ENCODE results near the gene PCGF3. TPM values are rescaled to one million over a fixed set of nuclear protein-coding genes. Genes with fewer than 3 reads are reported as not detected.

Gene PCGF3
- total and polyA plus RNA-seq, 9 of the 15 experiments (the other 6 are each of a cell fraction or from before 2014, with no cell fraction given), result 2.6 to 46.1 (median 20.3) TPM

GRCh38 chr4:763191-763810, 57.7 kb downstream of the PCGF3 start:
- Histone ChIP-seq H3K36me3 (ENCODE audit: control insufficient read depth, insufficient read depth, low read length) (peaks cover 79% of the 10 kb centered on the region; the same call in 2 of the 3 replicates), H3K9me3 (replicated peaks; ENCODE audit: control insufficient read depth, insufficient read depth, low read depth, low read length) (peaks cover 13% of the 10 kb centered on the region), H3K4me2 (ENCODE audit: insufficient read depth, low read length) (no peak overlapping the region), H3K4me1 (replicated peaks in 1 of 2; ENCODE audit: control insufficient read depth in 2 of 2, insufficient read depth in 2 of 2, low read length in 2 of 2) (peaks cover 0 to 14% of the 10 kb centered on the region in 2 experiments; a peak in 2 of 5 replicates), H3K27ac (ENCODE audit: extremely low read depth, low read depth, low read length) (no peak overlapping the region), H3K79me2 (ENCODE audit: control insufficient read depth, insufficient read depth, low read length) (peaks cover 4% of the 10 kb centered on the region; the same call in 1 of the 3 replicates), H3K4me3 (no peak overlapping the region), H2AFZ (ENCODE audit: low read depth, low read length) (no peak overlapping the region), H3K27me3 (ENCODE audit: control insufficient read depth in 2 of 2, insufficient read depth in 2 of 2, low read length in 2 of 2) (no peaks in the 10 kb centered on the region), H3K9ac (ENCODE audit: insufficient read depth in 1 of 2, low read depth in 2 of 2, low read length in 2 of 2) (no peak overlapping the region), H3K9me1 (ENCODE audit: control insufficient read depth, insufficient read depth, low read length) (no peaks in the 10 kb centered on the region), H4K20me1 (replicated peaks; ENCODE audit: control insufficient read depth, insufficient read depth, low read length) (no peaks in the 10 kb centered on the region)
- BruUV-seq (replicated peaks), result no TSS peak
- POLR2A ChIA-PET, result interaction anchor here (1.2 to 1.4 kb wide), 2 partner anchors 10 to 11 kb away, joined by 4 to 8 read pairs; no protein-coding TSS in a partner anchor
- FAIRE-seq, result no peak
- WGBS (ENCODE audit: insufficient coverage, low coverage, missing lambda C conversion rate), result 94% methylated on average over 20 of the region's 23 CpGs
- ATAC-seq, result no peak
- intact Hi-C loops (cut with micrococcal nuclease) (loop anchor here (10.0 kb wide), 1 partner anchor 222 kb away; the partner anchor contains the start of gene IDUA), in situ Hi-C loops (cut with MboI) (no loop called here)
- DNase-seq (ENCODE audit: extremely low read depth in 1 of 4, low spot score in 3 of 4), result no peak
- CTCF ChIA-PET (ENCODE audit: low intra/inter-chr PET ratio), result interaction anchor here (0.7 kb wide), 1 partner anchor 136 kb away, joined by 4 read pairs; no protein-coding TSS in a partner anchor
- TF ChIP-seq ZMIZ1 (IDR thresholded peaks at IDR 0.05; ENCODE audit: low read depth in 2 of 2, low read length in 2 of 2), result no peak
- TF ChIP-seq POLR2G (IDR thresholded peaks at IDR 0.05; ENCODE audit: low read depth, low read length), result peak; percentile 68
- peak; percentile 97 for TF ChIP-seq RBM22 (IDR thresholded peaks at IDR 0.05; ENCODE audit: low read depth, low read length, poor library complexity, severe bottlenecking)
- TF ChIP-seq ZNF644 (tag; IDR thresholded peaks at IDR 0.05; ENCODE audit: low read depth), result no peak
- TF ChIP-seq ZNF324 (CRISPR knock-in tag; IDR thresholded peaks at IDR 0.05), result no peak
- TF ChIP-seq NEUROD1 (IDR thresholded peaks at IDR 0.05; ENCODE audit: borderline replicate concordance, low read depth, low read length, partially characterized antibody), result no peak
- no peak for TF ChIP-seq ZFPM2 (CRISPR knock-in tag; IDR thresholded peaks at IDR 0.05)
- TF ChIP-seq MCM5 (IDR thresholded peaks at IDR 0.05; ENCODE audit: low read depth), result no peak
- TF ChIP-seq MYNN (IDR thresholded peaks at IDR 0.05), result 0 out of 2 replicates have a peak, but pooled peaks have one; percentile 8
- no peak for TF ChIP-seq MYNN (CRISPR knock-in tag; IDR thresholded peaks at IDR 0.05)
- no peak for TF ChIP-seq U2AF1 (optimal IDR thresholded peaks at IDR 0.05; ENCODE audit: low read depth, low read length)
- TF ChIP-seq ZNF282 (CRISPR knock-in tag; IDR thresholded peaks at IDR 0.05), result no peak
- no peak for TF ChIP-seq NBN (IDR thresholded peaks at IDR 0.05; ENCODE audit: low read depth)
- TF ChIP-seq ELF2 (CRISPR knock-in tag; IDR thresholded peaks at IDR 0.05), result no peak
- no peak for TF ChIP-seq SRSF9 (IDR thresholded peaks at IDR 0.05; ENCODE audit: borderline replicate concordance, low read depth, low read length)
- peak; percentile 36; the same call in 1 of the 2 replicates for TF ChIP-seq POLR2A (conservative IDR thresholded peaks at IDR 0.05)
- TF ChIP-seq C11orf30 (IDR thresholded peaks at IDR 0.05; ENCODE audit: low read depth), result no peak
- TF ChIP-seq CBX3 (IDR thresholded peaks at IDR 0.05; ENCODE audit: borderline replicate concordance in 1 of 2, low read length in 2 of 2), result no peak
- no peak for TF ChIP-seq ZBTB9 (CRISPR knock-in tag; IDR thresholded peaks at IDR 0.05)
- TF ChIP-seq NCOR1 (IDR thresholded peaks at IDR 0.05), result no peak

All from K562 (cell line).